Amniotic epithelial cell (primary cell): Measurements from ENCODE around the gene C18orf32.
A peak's percentile ranks its signal among the peaks of the same experiment; 100 is the strongest.
"Not testable (repeated sequence)": the region's sequence is repeated elsewhere in the genome, so short reads cannot be mapped to it uniquely, and the experiment has no call there.

Experiments used
- DNase-seq: peaks from one replicate; pipeline ENCODE4 v3.0.0-alpha.2; 2010; ENCODE audit warnings: low read depth

C18orf32 gene

DNA sequence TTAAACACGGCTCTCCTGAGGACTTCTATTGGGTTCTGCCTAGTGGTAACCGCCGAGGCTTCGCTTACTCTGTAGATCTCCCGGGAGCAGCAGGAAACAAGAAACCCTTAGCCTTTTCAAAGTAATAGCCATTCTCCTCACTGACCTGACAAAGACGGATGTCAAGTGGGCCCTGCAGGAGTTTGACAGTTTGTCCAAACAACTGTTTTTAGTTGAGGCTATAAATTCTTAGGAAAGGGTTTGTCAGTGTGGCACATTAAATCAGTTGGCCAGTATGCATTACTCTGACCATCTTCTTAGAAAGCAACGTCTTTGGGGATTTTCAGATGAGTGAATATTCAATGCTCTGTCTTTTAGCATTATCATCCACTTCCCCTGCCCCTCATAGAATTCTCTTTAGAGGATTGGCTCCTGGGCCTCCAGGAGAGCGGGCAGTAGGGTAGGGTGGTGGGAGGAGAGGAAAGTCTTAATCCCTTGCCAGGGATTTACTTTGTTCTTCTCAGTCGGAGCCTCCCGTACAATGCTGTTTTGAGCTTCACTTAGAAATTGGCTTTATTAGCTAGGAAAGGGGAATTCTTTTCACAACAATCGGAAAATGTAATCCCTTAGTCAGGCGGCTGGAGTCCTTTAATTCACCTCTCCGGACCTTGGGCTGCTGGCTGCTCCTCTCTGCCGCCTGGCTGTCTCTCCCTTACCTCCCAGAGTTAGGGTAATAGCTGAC, 13.3 kb upstream of the C18orf32 start:
- DNase-seq: no peak

DNA sequence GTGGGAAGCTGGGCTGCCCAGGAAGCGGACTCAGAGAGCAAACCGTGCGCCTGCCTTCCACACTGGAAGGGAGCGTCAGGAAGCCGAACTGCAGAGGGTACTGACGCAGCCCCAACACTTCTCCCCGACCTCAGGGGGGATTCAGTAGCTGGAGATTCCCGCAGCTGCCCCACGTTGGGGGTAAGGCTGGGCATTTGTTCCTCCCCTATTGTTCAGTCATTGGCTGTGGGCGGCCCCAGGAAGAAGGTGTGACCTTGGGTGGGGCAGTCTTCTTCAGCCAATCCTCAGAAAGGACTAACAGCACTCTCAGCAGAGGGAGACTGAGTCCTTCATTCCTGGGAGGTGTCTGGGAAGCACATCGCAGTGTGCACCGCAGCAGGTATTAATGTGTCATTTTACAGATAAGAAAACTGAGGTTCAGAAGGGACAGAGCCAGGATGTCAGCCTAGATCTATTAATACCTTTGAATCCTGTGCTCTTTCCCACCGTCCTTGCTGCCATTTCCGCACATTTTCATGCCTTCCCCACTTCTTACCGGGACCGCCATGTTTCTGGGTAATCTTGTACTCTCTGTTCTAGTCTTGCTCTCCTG, 12.1 kb upstream of the C18orf32 start:
- DNase-seq: no peak

DNA sequence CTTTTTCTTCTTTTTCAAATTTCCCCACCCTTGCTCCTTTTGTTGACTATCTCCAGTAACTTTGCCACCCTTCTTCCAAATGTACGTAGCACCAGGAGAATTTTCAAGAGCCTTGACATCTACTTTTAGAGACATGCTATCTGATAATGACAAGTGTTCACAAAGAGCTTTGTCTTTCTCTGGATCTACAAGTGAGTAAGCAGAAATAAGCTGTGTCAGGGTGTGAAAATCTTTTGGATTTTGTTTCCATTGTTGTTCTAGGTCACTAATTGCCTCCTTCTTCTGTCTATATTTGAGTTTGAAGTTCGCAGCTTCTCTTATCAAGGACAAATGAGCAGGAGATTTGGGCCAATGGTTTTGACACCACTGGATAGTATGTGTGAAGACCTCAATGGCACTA, 8.4 kb upstream of the C18orf32 start:
- DNase-seq: no peak

DNA sequence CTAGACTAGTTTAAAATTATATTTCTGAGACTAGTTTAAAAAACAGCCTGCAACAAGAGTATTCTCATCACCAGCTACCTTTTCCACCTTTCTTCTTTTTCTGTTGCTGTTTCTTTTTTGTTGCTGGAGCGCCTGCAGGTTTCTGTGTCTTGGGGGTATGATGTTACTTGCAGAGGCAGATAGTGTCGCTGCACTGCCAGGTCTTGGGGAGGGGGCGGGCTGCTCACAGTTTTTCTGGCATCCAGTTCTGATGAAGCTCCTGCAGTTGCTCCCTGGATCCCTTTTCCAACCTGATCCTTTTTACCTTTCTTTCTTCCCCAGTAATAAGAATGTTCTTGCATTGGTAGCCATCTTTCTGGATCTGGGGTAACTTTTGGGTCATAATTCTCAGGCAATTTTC, 8.0 kb upstream of the C18orf32 start:
- DNase-seq: no peak

DNA sequence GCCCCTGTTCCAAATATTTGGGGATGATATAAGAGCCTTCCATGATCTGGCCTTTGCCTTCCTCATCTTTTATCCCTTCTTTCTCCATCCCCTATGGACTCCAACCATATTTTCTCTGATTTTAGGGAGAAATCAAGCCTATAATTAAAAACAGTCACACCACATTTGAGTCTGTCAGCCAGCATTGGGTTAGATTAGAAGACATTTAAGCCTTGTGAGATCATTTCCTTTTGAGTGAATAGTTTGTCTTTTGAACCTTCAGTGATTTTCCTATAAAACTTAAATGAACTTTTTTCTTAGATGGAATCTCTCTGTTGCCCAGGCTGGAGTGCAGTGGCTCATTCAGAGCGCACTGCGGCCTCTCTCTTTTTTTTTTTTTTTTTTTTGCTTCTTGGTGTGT, 7.6 kb upstream of the C18orf32 start:
- DNase-seq: no peak

DNA sequence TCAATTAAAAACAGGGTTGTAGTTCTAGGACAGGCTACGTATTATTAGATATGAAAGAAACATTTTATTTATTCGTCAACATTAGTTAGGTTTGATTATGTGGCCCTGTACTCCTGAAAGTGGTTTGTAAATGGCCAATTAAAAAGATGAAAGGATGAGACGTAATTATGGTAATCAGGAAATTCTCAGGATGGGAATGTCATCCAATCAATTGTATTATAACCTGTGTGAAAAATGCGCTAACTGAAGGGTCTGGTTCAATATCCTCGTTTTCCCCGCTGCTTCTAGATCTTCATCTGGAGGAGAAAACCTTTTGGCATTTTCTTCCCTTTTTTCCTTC, 5.6 kb upstream of the C18orf32 start:
- DNase-seq: no peak

DNA sequence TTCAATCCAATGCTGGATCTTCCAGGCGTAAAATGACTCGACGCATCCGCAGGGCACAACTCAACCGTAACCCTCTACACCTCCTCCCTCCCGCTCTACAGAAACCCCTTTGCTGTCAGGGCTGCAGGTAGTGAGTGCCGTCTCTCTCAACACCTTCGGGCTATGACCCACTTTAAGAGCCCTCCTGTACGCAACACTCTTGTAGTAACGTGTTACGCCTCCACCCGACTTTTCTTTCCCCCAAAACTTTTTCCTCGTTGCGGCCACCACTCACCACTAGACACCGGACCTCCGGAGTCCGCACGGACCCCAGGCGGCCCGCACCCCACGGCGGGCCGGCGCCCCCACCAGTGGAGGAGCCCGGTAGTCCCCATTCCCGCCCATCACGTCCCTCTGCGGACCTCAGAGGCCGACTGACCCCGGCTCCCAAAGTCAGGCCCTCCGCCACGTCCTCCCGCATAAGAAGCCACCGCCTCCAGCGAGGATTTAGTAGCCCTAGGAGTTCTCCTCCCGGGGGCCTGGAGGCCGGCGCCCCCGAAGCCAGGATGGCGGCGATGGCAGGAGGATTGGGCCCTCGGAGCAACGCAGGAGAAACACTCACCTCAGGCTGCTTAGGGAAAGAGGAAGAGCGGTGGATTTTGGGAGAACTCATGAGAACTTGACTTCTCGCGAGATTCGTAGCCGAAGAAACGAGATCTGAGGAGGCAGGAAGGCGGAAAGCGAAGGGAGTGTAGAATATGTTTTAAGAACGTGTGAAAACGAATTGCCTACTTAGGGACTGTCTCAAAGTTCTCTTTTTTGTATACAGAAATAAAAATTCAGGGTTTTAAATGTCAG, 5.0 kb upstream of the C18orf32 start, which contains the start of gene RPL17:
RPL17 (minus strand) TSS at position 609 of the 837 bp plus-strand sequence.
- DNase-seq: peak; percentile 99

DNA sequence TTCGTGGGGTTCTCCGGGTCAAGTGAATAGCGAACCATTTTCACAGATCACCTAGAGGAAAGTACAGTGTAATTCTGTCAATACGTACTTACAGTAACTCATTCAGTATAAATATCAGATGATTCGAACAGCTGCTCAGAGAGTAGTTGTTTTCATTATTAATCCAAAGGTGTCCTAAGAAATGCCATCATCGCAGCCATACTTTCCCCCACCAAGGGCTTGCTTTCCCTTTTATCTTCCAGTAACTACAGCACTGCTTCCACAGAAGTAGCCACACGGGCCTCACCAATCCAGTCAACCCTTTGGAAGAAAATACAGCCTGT, 4.5 kb upstream of the C18orf32 start:
- DNase-seq: no peak

DNA sequence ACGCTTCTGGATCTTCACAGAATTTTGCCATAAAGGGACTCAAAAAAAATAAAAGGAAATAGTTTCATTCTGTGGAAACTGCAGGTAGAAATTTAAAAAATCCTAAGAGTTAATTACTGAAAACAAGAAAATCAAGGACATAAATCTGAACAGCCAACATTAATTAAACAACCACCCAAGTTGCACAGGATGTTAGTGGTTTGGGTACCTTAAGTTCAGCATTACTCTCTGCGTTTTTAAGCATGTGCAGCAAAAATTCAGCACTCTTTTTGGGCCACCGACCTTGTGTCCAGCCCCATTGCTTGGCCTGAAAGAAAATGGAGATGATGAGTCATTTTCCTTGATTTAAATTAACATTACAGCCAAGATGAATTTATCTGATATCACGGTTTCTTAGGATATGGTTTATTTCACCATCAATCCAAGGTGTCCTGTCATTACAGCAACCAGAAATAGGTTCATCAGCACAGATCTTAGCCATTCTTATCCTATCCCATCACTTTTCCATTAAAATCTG, 3.3 kb upstream of the C18orf32 start:
- DNase-seq: peak; percentile 14

DNA sequence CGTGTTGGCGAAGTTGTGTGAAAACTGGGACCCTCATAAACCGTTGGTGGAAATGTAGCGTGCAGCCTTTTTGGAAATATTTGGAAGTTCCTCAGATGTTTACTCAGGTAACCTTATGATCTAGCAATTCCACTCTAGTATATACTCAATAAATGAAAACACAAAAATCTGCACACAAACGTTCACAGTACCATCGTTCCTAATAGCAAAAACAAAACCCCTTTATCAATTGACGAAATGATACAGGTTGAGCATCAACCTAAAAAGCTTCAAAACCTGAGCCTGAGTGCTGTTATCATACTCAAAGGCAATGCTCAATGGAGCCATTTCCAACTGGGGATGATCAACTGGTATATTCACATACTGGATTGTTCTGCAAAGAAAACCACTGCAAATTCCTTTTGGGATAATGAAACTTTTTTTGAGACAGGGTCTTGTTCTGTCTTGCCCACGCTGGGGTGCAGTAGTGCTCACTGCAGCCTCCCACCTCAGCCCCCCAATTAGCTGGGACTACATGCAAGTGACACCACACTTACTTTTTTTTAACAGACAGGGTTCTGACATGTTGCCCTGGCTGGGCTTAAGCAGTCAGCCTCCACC, 777 bp upstream of the C18orf32 start:
- no peak for DNase-seq

DNA sequence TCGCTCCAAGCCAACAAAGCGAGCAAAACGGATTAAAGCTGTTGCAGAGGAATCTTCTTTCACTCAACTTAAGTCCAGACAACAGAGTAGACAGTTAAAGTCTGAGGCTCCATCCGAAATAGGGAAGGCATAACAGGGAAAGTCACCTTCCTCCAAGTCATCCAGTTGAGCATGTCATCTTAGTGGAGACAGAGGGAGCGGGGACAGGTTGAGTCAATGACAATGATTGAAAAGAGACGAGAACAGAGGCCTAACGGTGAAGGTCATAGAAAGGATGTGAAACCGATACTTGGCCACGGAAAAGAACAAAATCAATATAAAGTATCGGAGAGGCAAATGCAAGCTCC, 455 bp downstream of the C18orf32 start:
- peak; percentile 9 for DNase-seq

DNA sequence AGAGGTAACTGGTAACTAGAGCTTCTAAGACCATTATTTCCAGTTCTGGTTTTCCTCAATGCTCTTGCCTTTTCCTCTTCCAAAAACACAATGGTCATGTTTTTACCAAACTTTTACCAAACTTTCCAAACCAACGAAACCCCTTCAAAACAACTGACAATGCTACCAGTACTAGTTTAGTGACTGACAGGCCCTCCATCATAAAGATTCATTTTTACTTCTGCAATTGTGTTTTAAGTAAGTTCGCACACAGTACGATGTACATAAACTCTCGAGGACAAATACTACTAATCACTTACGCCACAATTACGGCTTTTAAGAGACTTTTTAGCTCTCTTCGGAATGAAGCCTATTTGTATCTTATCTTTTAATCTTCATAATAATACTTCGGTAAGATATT, 900 bp downstream of the C18orf32 start:
- DNase-seq: peak; percentile 12

DNA sequence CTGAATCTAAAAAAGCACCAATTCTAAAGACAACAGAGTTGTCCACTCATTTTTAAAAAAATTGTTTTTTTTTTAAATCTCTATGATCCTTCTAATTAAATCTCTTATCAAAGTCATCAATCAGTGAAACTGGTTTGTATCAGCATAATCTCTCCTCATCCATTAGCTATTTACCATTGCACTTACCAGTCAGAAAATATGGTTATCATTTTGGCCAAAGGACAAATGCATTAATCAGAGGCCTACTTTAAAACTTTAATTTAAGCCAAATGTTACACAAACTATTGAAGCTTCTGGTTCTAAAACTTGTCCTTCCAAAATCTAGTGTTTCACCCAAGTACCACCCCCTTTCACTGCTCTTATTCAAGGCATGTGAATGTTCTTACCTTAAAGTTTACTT, 3.8 kb downstream of the C18orf32 start:
- DNase-seq: no peak

DNA sequence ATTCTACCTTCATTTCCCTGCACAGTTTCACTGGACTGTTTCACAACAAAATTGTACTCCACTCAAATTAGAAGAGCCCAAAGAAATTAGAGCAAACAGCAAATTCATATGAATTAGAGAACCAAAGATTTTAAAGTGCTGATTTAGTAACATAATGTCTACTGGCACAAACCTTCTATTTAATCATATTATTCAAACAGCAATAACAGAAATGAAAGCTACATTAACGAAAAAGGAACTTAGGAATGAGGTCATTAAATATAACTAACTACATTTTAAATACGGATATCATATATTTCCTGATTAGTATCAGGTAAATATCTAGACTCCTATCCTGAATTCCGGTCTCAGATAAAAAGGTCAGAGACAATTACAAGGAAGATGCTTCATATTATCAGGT, 5.1 kb downstream of the C18orf32 start:
- no peak for DNase-seq

DNA sequence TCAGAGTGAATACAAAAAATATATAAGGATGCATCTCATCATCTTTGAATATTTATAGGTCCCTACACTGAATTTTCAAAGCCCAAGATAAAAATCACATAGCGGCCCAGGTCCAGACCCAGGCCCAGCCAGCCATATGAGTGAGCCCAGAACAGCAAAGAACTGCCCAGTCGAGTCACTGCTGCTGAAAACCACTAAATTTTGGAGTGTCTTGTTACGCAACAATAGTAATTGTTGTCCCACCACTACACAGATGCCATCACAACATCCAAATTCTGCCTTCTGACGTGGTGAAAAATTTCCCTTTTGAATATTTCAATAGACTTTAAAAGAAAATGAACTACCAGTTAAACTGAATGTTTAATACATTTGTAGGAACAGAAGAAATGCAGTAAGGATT, 5.7 kb downstream of the C18orf32 start:
- DNase-seq: no peak

DNA sequence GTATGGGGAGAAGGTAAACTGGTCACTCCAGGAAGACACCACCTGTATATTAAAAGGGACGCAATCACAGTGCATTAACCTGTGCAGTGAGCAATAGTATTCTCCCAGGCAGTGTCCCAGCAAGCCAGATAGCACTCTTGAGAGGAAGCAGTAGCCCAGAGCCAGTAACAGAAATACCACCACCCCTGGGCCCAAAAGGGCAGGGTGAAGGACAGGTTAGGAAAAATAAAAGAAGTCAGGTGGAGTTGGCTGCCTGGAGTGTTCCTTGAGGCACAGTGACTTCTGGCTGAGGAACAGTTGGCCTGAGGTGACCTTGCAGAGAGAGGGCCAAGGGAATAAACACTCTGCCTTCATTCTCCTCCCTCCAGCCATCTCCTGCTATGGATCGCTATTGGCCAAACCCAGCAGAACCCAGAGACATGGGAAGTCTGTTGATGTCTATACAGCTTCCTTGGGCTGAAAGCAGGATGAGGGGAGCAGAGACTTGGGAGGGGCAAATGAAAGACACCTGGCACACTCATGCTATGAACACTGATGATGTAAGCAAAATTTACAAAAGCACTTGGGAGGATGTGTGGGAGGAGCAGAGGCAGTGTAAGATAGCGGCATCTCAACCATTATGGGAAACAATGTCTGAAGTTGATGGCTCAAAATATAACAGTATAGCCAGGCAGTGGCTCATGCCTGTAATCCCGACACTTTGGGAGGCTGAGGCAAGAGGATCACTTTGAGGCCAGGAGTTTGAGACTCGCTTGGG, 7.5 kb downstream of the C18orf32 start:
- DNase-seq: peak; percentile 32

DNA sequence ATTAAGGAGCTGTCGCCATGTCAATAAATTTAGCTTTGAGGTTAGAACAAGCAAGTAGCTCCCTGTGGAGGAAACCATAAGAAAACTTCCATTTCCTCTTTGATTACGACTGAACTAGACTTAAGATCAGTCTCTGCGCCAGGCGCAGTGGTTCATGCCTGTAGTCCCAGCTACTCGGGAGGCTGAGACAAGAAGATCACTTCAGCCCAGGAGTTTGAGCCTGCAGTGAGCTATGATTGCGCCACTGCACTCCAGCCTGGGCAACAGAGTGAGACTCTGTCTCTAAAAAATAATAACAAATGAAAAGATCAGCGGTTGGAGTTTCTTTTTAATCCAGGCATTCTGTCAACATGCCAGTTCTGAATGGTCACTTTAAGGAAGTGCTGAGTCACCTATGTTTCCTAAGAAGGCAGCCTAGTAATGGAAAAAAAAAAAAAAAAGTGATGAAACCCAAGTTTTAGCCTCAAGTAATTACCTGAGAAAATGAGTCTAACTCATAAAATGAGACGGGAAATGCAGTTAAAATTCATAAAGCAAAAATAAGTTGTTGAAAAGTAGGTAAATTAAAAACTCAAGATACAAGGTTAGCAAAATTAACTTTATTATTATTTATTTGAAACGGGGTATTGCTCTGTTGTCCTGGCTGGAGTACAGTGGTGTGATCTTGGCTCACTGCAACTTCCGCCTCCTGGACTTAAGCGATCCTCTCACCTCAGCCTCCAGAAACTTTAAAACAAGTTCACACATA, 10.2 kb downstream of the C18orf32 start:
- DNase-seq: peak; percentile 89

DNA sequence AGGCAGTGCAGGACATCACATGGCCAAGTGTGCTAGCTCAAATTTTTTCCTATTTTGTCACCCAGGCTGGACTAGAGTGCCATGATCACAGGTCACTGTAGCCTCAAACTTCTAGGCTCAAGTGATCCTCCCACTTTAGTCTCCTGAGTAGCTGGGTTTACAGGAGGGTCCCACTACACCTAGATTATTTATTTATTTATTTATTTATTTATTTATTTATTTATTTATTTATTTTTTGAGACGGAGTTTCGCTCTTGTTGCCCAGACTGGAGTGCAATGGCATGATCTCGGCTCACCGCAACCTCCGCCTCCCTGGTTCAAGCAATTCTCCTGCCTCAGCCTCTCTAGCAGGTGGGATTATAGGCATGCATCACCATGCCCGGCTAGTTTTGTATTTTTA, 12.1 kb downstream of the C18orf32 start:
- DNase-seq: not testable (repeated sequence)

DNA sequence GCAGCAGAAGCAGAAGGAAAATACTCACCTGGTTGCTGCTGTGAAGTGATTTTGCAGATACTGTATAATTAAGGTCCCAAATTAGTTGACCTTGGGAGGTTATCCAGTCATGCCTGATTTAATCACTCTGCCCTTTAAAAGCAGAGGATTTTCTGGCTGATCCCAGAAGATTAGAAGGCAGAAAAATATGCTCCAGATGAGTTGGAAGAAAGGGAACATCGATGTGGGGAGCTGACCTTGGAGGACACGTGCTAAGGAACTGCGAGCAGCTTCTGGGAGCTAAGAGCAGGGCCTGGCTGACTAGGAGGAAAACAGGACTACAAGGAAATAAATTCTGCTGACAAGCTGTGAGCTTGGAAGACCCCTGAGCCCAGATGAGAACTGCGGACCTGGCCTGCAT, 13.3 kb downstream of the C18orf32 start:
- DNase-seq: peak; percentile 52

DNA sequence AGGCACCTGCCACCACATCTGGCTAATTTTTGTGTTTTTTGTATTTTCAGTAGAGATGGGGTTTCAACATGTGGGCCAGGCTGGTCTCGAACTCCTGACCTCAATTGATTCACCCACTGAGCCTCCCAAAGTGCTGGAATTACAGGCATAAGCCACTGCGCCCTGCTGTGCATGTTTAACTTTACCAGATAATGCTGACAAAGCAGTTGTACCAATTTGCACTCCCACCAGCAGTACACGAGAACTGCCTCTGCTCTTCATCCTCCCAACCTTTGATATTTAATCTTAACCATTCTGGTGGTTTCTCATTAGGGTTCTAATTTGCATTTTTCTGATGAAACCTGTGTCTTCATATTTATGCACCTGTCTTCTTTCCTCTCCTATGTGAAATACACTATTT, 14.6 kb downstream of the C18orf32 start:
- DNase-seq: no peak

DNA sequence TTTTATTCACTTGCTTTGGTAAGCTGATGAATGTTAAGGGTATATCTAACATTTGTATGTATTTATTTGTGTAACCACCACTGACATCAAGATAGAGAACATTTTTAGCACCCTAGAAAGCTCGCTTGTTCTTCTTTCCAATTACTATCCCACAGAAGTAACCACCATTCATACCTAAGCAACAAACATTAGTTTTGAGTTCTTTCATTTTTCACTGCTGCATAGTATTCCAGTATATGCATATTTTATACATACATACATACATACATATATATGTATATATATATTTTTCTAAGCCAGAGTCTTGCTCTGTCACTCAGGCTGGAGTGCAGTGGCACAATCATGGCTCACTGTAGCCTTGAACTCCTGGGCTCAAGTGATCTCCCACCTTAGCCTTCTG, 15.5 kb downstream of the C18orf32 start:
- DNase-seq: no peak
